GM06990 (cell line): ENCODE results near the gene ARHGEF4.

Experiments
- DNase-seq: peaks from one replicate; pipeline ENCODE4 v3.0.0-alpha.2; 2011; ENCODE audit not compliant: insufficient read length; ENCODE audit errors: extremely low read depth
- H3K27me3 ChIP-seq: replicated peaks from 2 replicates; pipeline ENCODE4 v1.6.0; 2011; ENCODE audit warnings: low read length; ENCODE audit not compliant: control insufficient read depth, insufficient read depth
- H3K36me3 ChIP-seq: 2 replicates; pipeline ENCODE4 v1.5.1; 2011; ENCODE audit warnings: low read length; ENCODE audit not compliant: control insufficient read depth, insufficient read depth
- H3K4me3 ChIP-seq: replicated peaks from 2 replicates; pipeline ENCODE4 v1.5.1; 2011; ENCODE audit warnings: low read depth, mild to moderate bottlenecking, control low read depth, low read length
- TF ChIP-seq, protein P1 (sequence below): IDR thresholded peaks from 2 replicates; pipeline ENCODE4 v1.5.1; 2011; ENCODE audit warnings: low read length, control low read depth, mild to moderate bottlenecking, inconsistent platforms; ENCODE audit not compliant: insufficient read depth, poor library complexity, severe bottlenecking

The ARHGEF4 gene

GRCh38 chr2:130869441-130870160 is 32.9 kb downstream of the ARHGEF4 start:
- no peak overlapping the region for H3K4me3 ChIP-seq
- TF ChIP-seq, protein P1, sequence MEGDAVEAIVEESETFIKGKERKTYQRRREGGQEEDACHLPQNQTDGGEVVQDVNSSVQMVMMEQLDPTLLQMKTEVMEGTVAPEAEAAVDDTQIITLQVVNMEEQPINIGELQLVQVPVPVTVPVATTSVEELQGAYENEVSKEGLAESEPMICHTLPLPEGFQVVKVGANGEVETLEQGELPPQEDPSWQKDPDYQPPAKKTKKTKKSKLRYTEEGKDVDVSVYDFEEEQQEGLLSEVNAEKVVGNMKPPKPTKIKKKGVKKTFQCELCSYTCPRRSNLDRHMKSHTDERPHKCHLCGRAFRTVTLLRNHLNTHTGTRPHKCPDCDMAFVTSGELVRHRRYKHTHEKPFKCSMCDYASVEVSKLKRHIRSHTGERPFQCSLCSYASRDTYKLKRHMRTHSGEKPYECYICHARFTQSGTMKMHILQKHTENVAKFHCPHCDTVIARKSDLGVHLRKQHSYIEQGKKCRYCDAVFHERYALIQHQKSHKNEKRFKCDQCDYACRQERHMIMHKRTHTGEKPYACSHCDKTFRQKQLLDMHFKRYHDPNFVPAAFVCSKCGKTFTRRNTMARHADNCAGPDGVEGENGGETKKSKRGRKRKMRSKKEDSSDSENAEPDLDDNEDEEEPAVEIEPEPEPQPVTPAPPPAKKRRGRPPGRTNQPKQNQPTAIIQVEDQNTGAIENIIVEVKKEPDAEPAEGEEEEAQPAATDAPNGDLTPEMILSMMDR, result no peak

GRCh38 chr2:130870161-130870485 is 33.4 kb downstream of the ARHGEF4 start:
- Histone ChIP-seq H3K27me3 (no peaks in the 10 kb centered on the region; the same call in 1 of the 2 replicates), H3K4me3 (no peak overlapping the region), H3K36me3 (no peaks in the 10 kb centered on the region)
- TF ChIP-seq, protein P1, result no peak
- no peak for DNase-seq

More at GRCh38 chr2:130869441-130870160, 32.9 kb downstream of the ARHGEF4 start:
- DNase-seq, result no peak
- no peaks in the 10 kb centered on the region for H3K36me3 ChIP-seq
- no peaks in the 10 kb centered on the region; the same call in 1 of the 2 replicates for H3K27me3 ChIP-seq

GRCh38 chr2:130870779-130871178 is 34.1 kb downstream of the ARHGEF4 start:
- Histone ChIP-seq H3K27me3 (no peaks in the 10 kb centered on the region), H3K4me3 (no peak overlapping the region), H3K36me3 (no peaks in the 10 kb centered on the region)
- TF ChIP-seq, protein P1, result no peak
- no peak for DNase-seq

DNA sequence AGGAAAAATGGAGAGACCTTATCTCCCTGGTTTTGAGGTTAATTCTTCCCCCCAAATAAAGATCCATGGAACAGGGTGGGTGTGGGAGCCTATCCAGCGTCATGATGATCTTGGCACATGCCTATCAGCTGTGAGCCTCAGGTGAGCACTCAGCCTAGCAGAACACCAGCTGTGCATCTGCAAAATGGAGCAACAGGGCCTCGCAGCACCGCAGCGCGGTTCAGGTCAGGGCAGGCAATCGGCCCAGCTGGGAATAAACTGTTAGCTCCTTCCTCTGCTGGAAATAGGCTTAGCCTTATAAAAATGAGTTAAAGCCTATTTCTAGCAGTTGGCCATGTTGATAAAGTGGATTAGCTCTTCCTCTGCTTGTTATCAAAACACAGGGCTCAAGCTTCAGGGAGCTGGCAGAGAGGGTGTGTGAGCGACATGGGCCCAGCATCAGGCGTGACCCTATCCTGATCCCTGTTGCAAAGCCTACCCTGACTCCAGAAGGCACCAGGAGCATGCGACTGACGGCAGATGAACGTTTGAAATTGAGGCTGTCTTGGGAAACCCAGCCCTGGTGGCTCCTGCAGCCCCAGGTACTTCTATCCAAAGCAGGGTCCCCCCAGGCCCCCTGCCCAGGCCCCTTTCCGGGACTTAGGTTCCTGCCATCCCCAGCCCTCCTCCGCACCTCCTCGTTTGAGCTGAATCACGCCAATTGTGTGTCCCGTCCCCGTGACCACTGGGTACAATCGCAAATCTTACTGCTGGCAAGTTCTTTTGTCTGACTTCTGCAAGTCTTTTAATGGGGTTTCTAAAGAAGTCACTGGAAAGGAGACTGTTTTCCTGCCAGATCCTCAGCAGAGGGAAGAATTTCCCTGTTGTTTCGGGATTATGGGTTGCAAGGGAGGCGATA is 35.4 kb downstream of the ARHGEF4 start:
- no peak for DNase-seq
- Histone ChIP-seq H3K4me3 (no peak overlapping the region), H3K36me3 (no peaks in the 10 kb centered on the region), H3K27me3 (no peaks in the 10 kb centered on the region)
- TF ChIP-seq, protein P1, result no peak

GRCh38 chr2:130872741-130873125 is 36.0 kb downstream of the ARHGEF4 start:
- Histone ChIP-seq H3K4me3 (no peak overlapping the region), H3K36me3 (no peaks in the 10 kb centered on the region), H3K27me3 (no peaks in the 10 kb centered on the region)
- DNase-seq, result no peak
- TF ChIP-seq, protein P1, result no peak
